Subcutaneous abdominal adipose tissue (tissue), 5 donors: ENCODE measurements around the gene IPO13.

Experiments used
- H3K27ac ChIP-seq: one replicate; pipeline ENCODE4 v1.7.0; 2013; ENCODE audit warnings: low read depth, mild to moderate bottlenecking, inconsistent platforms, low read length, moderate library complexity
- H3K27me3 ChIP-seq, 5 donors: one replicate each; pipeline ENCODE4 v1.7.0; 2013; ENCODE audit warnings: low read length in 5 of 5, inconsistent platforms in 1 of 5; ENCODE audit not compliant: control insufficient read depth in 5 of 5, insufficient read depth in 4 of 5
- H3K36me3 ChIP-seq, 5 donors: one replicate each; pipeline ENCODE4 v1.7.0; 2013; ENCODE audit warnings: low read length in 5 of 5; ENCODE audit not compliant: control insufficient read depth in 5 of 5, insufficient read depth in 5 of 5
- H3K4me1 ChIP-seq, 5 donors: one replicate each; pipeline ENCODE4 v1.7.0; 2013; ENCODE audit warnings: low read length in 5 of 5, mild to moderate bottlenecking in 3 of 5, moderate library complexity in 1 of 5; ENCODE audit not compliant: control insufficient read depth in 5 of 5, insufficient read depth in 5 of 5
- H3K4me3 ChIP-seq, 5 donors: one replicate each; pipeline ENCODE4 v1.7.0; 2013; ENCODE audit warnings: low read length in 5 of 5, low read depth in 1 of 5
- H3K9ac ChIP-seq, 5 donors: one replicate each; pipeline ENCODE4 v1.7.0; 2013; ENCODE audit warnings: low read length in 5 of 5, mild to moderate bottlenecking in 4 of 5, moderate library complexity in 3 of 5
- H3K9me3 ChIP-seq, 5 donors: one replicate each; pipeline ENCODE4 v1.7.0; 2013; ENCODE audit warnings: low read length in 5 of 5; ENCODE audit not compliant: control insufficient read depth in 5 of 5
- donor health status: healthy.
- donor health status: healthy.
- donor health status: healthy.
- donor health status: healthy.
- donor health status: healthy.

IPO13 gene

DNA sequence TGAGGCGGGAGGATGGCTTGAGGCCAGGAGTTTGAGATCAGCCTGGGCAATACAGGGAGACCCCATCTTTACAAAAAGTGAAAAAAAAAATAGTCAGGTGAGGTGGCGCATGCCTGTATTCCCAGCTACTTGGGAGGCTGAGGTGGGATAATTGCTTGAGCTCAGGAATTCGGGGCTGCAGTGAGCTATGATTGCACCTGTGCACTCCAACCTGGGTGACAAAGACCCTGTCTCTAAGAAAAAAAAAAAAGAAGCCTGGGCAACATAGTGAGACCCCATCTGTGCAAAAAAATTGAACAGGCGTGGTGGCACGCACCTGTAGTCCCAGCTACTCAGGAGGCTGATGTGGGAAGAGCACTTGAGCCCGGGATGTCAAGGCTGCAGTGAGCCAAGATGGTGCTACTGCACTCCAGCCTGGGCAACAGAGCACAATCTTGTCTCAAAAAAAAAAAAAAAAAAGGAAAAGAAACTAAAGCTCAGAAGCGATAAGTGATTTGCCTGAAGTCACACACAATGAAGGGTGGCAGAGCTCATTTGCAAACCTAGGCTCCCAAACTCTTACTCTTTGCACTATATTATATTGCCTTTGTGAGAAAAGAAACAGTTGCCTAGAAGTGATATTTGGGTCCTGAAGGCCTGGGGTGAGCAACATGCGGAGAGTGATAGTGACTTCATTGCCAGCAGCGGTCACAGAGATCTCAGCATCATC lies 46.6 kb downstream of the IPO13 start:
- Histone ChIP-seq H3K9ac (no peak overlapping the region), H3K36me3 (no peaks in the 10 kb centered on the region), H3K27ac (no peak overlapping the region), H3K9me3 (no peaks in the 10 kb centered on the region), H3K27me3 (no peaks in the 10 kb centered on the region), H3K4me1 (peaks cover 0 to 29% (median 22%) of the 10 kb centered on the region in 5 donors), H3K4me3 (no peak overlapping the region)

DNA sequence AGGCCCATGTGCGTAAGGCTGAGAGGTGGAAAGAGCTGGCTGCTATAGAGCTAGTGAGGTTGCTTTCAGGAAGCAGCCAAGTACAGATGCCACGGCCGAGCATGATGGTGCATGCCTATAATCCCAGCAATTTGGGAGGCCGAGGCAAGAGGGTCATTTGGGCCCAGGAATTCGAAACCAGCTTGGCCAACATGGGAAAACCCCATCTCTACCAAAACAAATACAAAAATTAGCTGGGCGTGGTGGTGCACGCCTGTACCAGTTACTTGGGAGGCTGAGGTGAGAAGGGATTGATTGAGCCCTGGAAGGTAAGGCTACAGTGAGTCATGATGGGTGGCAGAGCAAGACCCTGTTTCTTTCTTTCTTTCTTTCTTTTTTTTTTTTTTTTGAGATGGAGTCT lies 47.3 kb downstream of the IPO13 start:
- no peaks in the 10 kb centered on the region for H3K27me3 ChIP-seq
- H3K4me3 ChIP-seq, result no peak overlapping the region
- H3K9me3 ChIP-seq, result no peaks in the 10 kb centered on the region
- H3K27ac ChIP-seq, result no peak overlapping the region
- H3K4me1 ChIP-seq, result peaks cover 0 to 29% (median 22%) of the 10 kb centered on the region in 5 donors
- no peaks in the 10 kb centered on the region for H3K36me3 ChIP-seq
- no peak overlapping the region for H3K9ac ChIP-seq

DNA sequence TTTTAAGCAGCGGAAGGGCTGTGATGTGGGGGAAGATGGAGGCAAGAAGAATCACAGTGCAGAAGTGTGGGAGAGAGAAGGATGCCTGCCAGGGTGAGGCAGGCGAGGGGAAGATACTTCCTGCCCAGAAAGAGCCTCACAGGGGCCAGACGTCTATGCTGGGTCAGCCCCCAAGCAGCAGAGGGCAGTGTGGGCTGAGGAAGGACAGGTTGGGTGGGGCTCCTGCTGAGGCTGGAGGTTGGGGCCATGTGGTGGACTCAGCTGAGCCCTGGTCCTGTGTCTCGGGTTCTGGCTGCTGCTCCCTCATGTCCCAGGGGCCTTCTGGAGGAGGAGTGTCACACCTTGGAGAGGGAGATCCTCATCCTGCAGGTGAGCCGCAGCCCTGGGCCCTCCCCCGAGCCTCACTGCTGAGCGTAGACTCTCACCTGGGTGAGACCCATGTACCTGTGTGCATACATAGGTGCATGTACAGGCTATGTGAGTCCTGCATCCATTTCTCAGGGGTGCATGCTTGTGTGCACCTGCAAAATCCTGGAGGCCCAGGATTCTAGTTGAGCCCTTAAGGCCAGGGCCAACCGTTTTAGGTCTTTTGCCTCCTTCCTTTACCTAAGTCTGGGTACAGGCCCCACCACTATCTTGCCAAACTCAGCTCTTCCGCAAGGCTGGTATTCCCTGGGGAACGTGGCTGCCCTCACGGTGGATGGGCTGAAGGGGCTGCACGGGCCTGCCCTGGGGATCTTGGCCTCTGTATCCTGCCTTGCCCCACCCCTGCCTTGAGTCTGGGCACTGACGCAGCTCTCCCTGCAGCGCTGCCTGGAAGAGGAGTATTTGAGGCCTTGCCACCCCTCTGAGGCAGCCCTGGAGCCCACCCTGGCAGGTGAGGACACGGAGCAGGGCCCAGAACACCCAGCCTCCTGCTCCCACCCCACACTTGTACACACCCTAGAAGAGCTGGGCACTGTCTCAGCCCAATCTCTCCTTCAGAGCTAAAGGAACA lies 48.3 kb downstream of the IPO13 start:
- no peaks in the 10 kb centered on the region for H3K27me3 ChIP-seq
- H3K4me1 ChIP-seq, result peaks cover 0 to 29% (median 22%) of the 10 kb centered on the region in 5 donors
- no peak overlapping the region for H3K9ac ChIP-seq
- H3K9me3 ChIP-seq, result no peaks in the 10 kb centered on the region
- H3K4me3 ChIP-seq, result no peak overlapping the region
- H3K36me3 ChIP-seq, result no peaks in the 10 kb centered on the region
- no peak overlapping the region for H3K27ac ChIP-seq

DNA sequence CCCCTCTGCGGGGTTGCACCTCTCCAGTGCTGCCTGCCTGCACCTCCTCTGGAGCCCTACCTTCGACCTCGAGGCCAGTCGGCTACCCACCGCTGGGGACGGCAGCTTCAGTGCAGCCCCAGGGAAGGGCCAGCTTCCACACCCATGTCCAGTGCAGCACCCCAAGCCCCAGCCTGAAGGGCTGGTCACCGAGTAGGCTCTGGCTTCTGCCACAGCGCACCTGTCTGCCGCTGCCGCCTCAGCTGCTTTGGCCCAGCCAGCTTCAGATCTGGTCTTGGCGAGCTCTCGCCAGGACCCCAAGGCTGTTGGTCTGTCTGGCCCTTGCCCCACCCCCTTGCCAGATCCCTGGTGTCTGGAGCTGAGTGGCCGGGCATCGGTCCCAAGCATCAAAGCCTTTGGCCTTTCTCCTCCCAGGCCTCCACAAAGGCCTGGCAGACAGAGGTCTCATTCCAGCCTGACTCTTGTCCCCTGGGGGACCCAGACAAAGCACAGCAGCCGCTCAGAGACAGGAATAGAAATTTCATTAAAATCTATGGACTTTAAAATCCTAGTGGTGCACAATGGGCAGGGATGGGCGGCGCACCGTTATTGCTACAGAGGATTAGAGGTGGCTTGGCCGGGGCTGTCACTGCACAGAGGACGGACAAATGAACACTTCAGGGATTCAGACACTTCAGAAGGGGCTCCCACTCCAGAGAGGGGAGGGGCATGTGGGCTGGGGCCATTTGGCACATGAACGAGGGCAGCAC lies 49.4 kb downstream of the IPO13 start:
- Histone ChIP-seq H3K27me3 (no peaks in the 10 kb centered on the region), H3K4me1 (peaks cover 0 to 22% (median 16%) of the 10 kb centered on the region in 5 donors), H3K9ac (no peak overlapping the region), H3K36me3 (no peaks in the 10 kb centered on the region), H3K9me3 (no peaks in the 10 kb centered on the region), H3K4me3 (no peak overlapping the region), H3K27ac (no peak overlapping the region)

DNA sequence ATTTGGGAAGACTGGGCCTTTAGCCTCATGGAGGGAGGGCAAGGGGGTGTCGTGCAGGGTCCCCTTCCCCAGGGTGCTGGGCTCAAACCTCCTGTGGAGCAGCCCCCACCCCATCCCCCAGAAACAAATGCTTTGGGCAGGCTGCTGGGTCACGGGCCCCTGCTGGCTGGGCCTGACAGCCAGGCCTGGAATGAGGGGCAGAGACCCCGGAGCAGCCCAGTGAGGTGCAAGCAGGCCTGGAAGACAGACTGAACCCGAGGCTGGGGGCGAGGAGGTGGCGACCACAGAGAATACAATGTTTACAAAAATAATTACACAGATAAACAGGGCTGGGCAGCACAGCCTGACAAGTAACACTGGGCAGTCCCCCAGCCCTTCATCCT lies 50.0 kb downstream of the IPO13 start:
- H3K4me1 ChIP-seq, result peaks cover 0 to 20% (median 13%) of the 10 kb centered on the region in 5 donors
- no peaks in the 10 kb centered on the region for H3K36me3 ChIP-seq
- no peak overlapping the region for H3K9ac ChIP-seq
- H3K4me3 ChIP-seq, result no peak overlapping the region
- no peaks in the 10 kb centered on the region for H3K27me3 ChIP-seq
- H3K9me3 ChIP-seq, result no peaks in the 10 kb centered on the region
- H3K27ac ChIP-seq, result no peak overlapping the region

DNA sequence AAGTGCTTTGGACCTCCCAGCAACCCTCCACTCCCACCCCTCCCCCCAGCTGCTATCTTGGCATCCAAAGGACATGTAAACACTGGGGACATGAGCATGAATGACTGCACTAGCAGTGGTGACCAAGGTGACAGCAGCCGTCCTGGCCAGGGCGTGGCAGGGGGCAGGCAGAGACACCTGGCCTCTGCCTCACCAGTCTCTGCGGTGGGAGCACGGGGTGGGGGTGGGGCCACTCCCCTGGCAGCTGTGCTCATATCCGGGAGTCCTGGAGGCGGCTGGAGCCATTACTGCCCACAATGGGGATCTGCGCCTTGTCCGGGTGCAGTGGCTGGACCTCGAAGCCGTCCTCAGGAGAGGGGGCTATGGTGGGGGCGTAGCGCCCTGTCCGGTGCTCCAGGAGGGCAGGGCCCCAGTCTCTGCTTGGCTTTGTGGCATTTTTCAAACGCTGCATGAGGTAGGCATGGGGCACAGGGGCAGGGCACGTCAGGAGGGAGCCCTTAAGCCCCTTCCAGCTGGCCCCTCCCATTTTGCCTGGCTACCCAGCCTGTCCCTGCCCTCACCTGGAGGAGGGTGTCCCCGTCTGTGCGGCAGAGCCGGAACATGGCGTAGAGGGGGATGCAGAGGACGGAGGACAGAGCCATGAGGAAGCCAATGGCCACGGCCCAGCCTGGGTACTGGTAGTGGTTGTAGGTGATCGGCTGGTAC lies 50.7 kb downstream of the IPO13 start:
- Histone ChIP-seq H3K36me3 (no peaks in the 10 kb centered on the region), H3K9me3 (no peaks in the 10 kb centered on the region), H3K4me3 (no peak overlapping the region), H3K9ac (no peak overlapping the region), H3K27me3 (no peaks in the 10 kb centered on the region), H3K4me1 (peaks cover 0 to 12% (median 6%) of the 10 kb centered on the region in 5 donors), H3K27ac (no peak overlapping the region)

DNA sequence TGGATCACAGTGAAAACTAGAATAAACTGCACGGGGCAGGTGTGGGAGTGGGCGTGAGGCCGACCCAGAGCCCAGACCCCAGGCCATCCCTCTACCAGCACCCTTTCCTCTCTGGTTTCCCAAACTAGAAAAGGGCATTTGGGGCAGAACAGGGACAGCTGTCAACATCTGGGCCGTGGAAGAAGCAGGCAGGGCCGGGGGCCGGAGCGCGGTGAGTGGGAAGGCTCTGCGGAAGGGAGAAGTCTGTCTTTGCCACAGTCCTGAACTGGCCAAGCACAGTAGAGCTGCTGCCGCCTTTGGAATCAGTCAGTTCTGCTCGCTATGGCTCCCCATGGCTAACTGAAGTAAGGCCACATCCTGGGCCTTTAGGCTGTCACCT lies 51.2 kb downstream of the IPO13 start:
- Histone ChIP-seq H3K27me3 (no peaks in the 10 kb centered on the region), H3K27ac (no peak overlapping the region), H3K9me3 (no peaks in the 10 kb centered on the region), H3K4me3 (no peak overlapping the region), H3K36me3 (no peaks in the 10 kb centered on the region), H3K4me1 (peaks cover 0 to 11% (median 6%) of the 10 kb centered on the region in 5 donors), H3K9ac (no peak overlapping the region)

DNA sequence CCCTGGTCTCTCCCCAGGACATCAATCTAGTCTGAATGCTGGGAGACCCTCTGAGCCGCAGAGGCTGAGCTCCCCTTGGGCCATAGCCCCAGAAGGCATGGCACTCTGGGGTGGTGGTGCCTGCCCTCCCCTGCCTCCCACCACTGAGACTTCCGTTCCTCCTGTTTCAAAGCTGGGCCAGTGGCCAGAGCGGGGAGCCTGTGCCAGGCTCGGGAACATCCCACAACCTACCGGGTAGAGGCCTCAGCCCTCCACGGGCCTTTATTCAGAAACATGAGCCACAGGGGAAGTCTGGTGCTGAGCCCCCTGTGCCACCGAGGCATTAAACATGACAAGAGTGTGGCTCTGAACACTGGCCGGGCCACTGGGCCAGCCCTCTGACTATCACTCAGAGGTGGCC lies 52.7 kb downstream of the IPO13 start:
- no peak overlapping the region for H3K27ac ChIP-seq
- H3K27me3 ChIP-seq, result no peaks in the 10 kb centered on the region
- peaks cover 0 to 11% (median 6%) of the 10 kb centered on the region in 5 donors for H3K4me1 ChIP-seq
- no peaks in the 10 kb centered on the region for H3K36me3 ChIP-seq
- no peak overlapping the region for H3K9ac ChIP-seq
- H3K9me3 ChIP-seq, result no peaks in the 10 kb centered on the region
- H3K4me3 ChIP-seq, result no peak overlapping the region

DNA sequence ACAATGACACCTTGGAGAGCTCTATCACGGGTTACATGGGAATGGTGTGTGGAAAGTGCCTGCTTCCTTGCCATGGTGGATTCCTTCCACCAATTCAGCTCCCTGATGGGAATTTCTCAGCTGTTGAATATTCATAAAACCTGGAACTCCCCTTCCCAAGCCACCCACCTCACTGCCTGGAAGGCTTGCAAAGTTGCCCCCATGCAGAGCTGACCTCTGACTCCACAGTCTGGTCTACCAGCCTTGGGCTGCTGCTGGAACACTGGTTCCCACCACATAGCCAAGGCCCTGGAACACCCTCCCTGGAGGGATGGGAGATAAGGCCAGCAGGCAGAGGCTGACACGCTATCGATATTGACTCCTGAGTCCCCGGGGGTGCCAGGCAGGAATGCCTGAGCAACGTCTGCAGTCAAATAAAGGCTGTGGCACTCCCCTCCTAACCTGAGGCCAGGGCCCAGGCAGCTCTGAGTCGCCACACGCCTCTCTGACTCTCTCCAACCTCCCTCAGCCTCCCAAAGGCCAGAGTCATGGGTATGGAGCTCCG lies 53.4 kb downstream of the IPO13 start:
- peaks cover 0 to 11% (median 6%) of the 10 kb centered on the region in 5 donors for H3K4me1 ChIP-seq
- no peak overlapping the region for H3K27ac ChIP-seq
- no peaks in the 10 kb centered on the region for H3K9me3 ChIP-seq
- H3K4me3 ChIP-seq, result no peak overlapping the region
- no peaks in the 10 kb centered on the region for H3K27me3 ChIP-seq
- no peaks in the 10 kb centered on the region for H3K36me3 ChIP-seq
- H3K9ac ChIP-seq, result no peak overlapping the region
